Muscle layer of colon (tissue), 2 donors: ENCODE measurements around the gene NYAP1.
"Not testable (repeated sequence)": the region's sequence is repeated elsewhere in the genome, so short reads cannot be mapped to it uniquely, and the experiment has no call there.

Experiments used
- H3K27ac ChIP-seq: one replicate; pipeline ENCODE4 v1.7.0; 2013; ENCODE audit warnings: low read depth, mild to moderate bottlenecking, low read length, moderate library complexity
- H3K27me3 ChIP-seq, 2 donors: one replicate each; pipeline ENCODE4 v1.7.0; 2013; ENCODE audit warnings: low read length in 2 of 2, mild to moderate bottlenecking in 2 of 2; ENCODE audit not compliant: insufficient read depth in 2 of 2, control insufficient read depth in 1 of 2
- H3K36me3 ChIP-seq: one replicate; pipeline ENCODE4 v1.7.0; 2013; ENCODE audit warnings: mild to moderate bottlenecking, low read length; ENCODE audit not compliant: insufficient read depth
- H3K4me1 ChIP-seq: one replicate; pipeline ENCODE4 v1.7.0; 2013; ENCODE audit warnings: mild to moderate bottlenecking, low read length; ENCODE audit not compliant: insufficient read depth
- H3K4me3 ChIP-seq, 2 donors: one replicate each; pipeline ENCODE4 v1.7.0; 2013; ENCODE audit warnings: low read length in 2 of 2, low read depth in 1 of 2, mild to moderate bottlenecking in 1 of 2, moderate library complexity in 1 of 2
- H3K9ac ChIP-seq: one replicate; pipeline ENCODE4 v1.7.0; 2013; ENCODE audit warnings: low read length
- H3K9me3 ChIP-seq: one replicate; pipeline ENCODE4 v1.7.0; 2013; ENCODE audit warnings: mild to moderate bottlenecking, low read length
- donor health status: abdominal sarcoma.
- donor health status: Adenocarcinoma of cecum.

NYAP1 gene

GRCh38 chr7:100521909-100522593 is 38.3 kb downstream of the NYAP1 start:
- not testable (repeated sequence) for H3K4me1 ChIP-seq

DNA sequence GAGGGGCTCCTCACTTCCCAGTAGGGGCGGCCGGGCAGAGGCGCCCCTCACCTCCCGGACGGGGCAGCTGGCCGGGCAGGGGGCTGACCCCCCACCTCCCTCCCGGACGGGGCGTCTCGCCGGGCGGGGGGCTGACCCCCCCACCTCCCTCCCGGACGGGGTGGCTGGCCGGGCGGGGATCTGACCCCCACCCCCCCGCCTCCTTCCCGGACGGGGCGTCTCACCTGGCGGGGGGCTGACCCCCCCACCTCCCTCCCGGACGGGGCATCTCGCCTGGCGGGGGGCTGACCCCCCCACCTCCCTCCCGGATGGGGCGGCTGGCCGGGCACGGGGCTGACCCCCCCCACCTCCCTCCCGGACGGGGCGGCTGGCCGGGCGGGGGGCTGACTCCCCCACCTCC is 39.5 kb downstream of the NYAP1 start:
- not testable (repeated sequence) for H3K27ac ChIP-seq, H3K27me3 ChIP-seq, H3K9ac ChIP-seq, H3K4me3 ChIP-seq, H3K4me1 ChIP-seq, H3K36me3 ChIP-seq, H3K9me3 ChIP-seq

More at GRCh38 chr7:100521909-100522593, 38.3 kb downstream of the NYAP1 start:
- H3K36me3 ChIP-seq, H3K27me3 ChIP-seq, H3K9me3 ChIP-seq, H3K4me3 ChIP-seq, H3K27ac ChIP-seq, H3K9ac ChIP-seq: not testable (repeated sequence)

DNA sequence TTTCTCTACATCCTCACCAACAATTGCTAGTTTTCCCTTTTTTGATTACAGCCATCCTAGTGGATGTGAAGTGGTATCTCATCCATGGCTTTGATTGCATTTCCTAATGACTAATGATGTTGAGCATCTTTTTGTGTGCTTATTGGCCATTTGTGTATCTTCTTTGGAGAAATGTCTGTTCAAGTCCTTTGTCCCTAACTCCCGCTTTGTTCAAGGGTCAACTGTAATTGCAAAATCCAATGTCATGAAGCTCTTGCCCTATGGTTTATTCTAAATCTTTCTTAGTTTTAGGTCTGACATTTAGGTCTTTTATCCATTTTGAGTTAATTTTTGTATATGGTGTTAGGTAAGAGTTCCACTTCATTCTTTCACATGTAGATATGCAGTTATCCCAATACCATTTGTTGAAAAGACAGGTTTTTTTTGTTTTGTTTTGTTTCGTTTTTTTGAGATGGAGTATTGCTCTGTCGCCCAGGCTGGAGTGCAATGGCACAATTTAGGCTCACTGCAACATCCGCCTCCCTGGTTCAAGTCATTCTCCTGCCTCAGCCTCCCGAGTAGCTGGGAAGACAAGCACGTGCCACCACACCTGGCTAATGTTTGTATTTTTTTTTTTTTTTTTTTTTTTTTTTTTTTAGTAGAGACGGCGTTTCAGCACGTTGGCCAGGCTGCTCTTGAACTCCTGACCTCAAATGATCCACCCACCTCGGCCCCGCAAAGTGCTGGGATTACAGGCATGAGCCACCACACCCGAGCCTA is 44.6 kb downstream of the NYAP1 start:
- not testable (repeated sequence) for H3K4me1 ChIP-seq, H3K9me3 ChIP-seq, H3K27me3 ChIP-seq, H3K36me3 ChIP-seq, H3K9ac ChIP-seq, H3K27ac ChIP-seq, H3K4me3 ChIP-seq

- no peak overlapping the region for H3K4me3 ChIP-seq
- no peak overlapping the region for H3K27ac ChIP-seq
- no peaks in the 10 kb centered on the region for H3K27me3 ChIP-seq
- H3K9ac ChIP-seq: no peak overlapping the region
- no peaks in the 10 kb centered on the region for H3K9me3 ChIP-seq
- H3K36me3 ChIP-seq: no peaks in the 10 kb centered on the region
- H3K4me1 ChIP-seq: no peaks in the 10 kb centered on the region
Measured at GRCh38 chr7:100532165-100533022, 48.7 kb downstream of the NYAP1 start.

GRCh38 chr7:100535982-100536381 is 52.3 kb downstream of the NYAP1 start:
- H3K27ac ChIP-seq, H3K4me3 ChIP-seq, H3K9me3 ChIP-seq, H3K27me3 ChIP-seq, H3K36me3 ChIP-seq, H3K9ac ChIP-seq: not testable (repeated sequence)
- peaks cover 14% of the 10 kb centered on the region for H3K4me1 ChIP-seq

- H3K9me3 ChIP-seq, H3K27me3 ChIP-seq, H3K36me3 ChIP-seq, H3K9ac ChIP-seq, H3K27ac ChIP-seq, H3K4me3 ChIP-seq: not testable (repeated sequence)
- H3K4me1 ChIP-seq: peaks cover 14% of the 10 kb centered on the region
Measured at GRCh38 chr7:100536695-100537094, 53.0 kb downstream of the NYAP1 start.

- H3K4me1 ChIP-seq: peaks cover 14% of the 10 kb centered on the region
- peak overlapping the region in 1 of 2 donors; percentile 55 for H3K4me3 ChIP-seq
- no peaks in the 10 kb centered on the region for H3K36me3 ChIP-seq
- H3K9ac ChIP-seq: peak overlapping the region; percentile 27
- no peaks in the 10 kb centered on the region for H3K27me3 ChIP-seq
- no peaks in the 10 kb centered on the region for H3K9me3 ChIP-seq
- peak overlapping the region; percentile 53 for H3K27ac ChIP-seq
Measured at GRCh38 chr7:100538348-100538653, 54.6 kb downstream of the NYAP1 start.

GRCh38 chr7:100538654-100539435 is 55.1 kb downstream of the NYAP1 start, which contains the start of gene AGFG2:
TSS of gene AGFG2 (plus strand) at chr7:100539203. CDS start at chr7:100539347, 144 bp downstream.
- no peaks in the 10 kb centered on the region for H3K27me3 ChIP-seq
- peak within 1 kb of the TSS; percentile 80 for H3K27ac ChIP-seq
- H3K9me3 ChIP-seq: no peaks in the 10 kb centered on the region
- peaks cover 14% of the 10 kb centered on the region for H3K4me1 ChIP-seq
- no peaks in the 10 kb centered on the region for H3K36me3 ChIP-seq
- H3K4me3 ChIP-seq: peak within 1 kb of the TSS; percentile 55 to 74
- H3K9ac ChIP-seq: peak within 1 kb of the TSS; percentile 27

DNA sequence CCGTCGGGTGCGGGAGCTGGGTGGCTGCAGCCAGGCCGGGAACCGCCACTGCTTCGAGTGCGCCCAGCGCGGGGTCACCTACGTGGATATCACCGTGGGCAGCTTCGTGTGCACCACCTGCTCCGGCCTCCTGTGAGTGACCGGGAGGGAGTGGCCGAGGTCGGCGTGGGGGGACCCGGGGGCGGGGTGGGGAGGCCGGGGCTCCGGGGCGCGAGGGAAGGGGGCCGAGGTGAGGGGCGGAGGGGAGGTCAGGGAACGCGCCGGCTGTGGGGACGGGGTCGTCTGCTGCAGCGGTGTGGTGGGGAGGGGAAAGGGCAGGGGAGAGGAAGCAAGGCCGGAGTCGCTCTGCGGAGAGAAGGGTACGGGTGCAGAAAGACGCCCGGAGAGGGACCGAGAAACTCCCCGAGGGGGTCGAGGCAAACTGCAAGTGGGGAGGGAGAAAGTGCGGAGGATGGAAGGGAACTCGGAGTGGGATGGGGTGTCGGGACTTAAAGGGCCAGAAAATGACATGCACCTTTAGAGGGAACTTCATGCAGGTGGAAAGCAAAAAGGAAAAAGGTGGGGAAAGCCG is 55.8 kb downstream of the NYAP1 start:
- H3K36me3 ChIP-seq: no peaks in the 10 kb centered on the region
- H3K4me3 ChIP-seq: peak overlapping the region; percentile 55 to 74
- no peaks in the 10 kb centered on the region for H3K27me3 ChIP-seq
- peak overlapping the region; percentile 80 for H3K27ac ChIP-seq
- H3K9ac ChIP-seq: no peak overlapping the region
- H3K4me1 ChIP-seq: peaks cover 14% of the 10 kb centered on the region
- H3K9me3 ChIP-seq: no peaks in the 10 kb centered on the region

DNA sequence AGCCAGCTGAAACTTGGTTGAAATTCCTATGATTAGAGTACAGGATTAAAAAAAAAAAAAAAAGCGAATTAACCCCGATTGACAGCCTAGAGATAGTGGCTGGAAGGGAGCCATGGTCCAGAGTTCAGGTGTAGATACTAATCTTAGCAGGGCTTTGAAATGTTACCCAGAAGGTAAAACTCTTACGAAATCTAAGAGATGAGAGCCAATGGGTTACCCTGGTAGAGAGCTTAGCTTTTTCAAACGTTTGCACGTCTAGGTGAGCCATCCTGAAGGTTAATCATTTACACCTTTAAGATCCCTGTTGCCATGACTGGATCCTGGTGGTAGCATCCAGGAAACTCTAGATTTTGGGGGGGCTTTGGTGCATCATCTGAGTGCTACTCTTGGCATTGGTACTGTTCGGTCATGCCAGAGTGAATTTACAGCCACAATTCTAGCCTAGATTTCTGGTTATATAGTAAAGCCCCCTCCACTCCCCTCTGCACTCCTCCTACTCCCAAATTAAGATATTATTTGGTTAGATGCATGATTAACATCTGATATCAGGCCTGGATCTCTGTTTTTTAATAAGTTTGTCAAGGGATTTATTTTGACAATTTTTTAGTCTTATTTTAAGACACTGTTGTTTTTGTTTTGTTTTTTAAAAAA is 56.5 kb downstream of the NYAP1 start:
- H3K9ac ChIP-seq: no peak overlapping the region
- H3K4me3 ChIP-seq: peak overlapping the region; percentile 55 to 74
- H3K27ac ChIP-seq: no peak overlapping the region
- H3K27me3 ChIP-seq: no peaks in the 10 kb centered on the region
- no peaks in the 10 kb centered on the region for H3K36me3 ChIP-seq
- H3K4me1 ChIP-seq: peaks cover 19% of the 10 kb centered on the region
- no peaks in the 10 kb centered on the region for H3K9me3 ChIP-seq
